HG03378 (cell line): ENCODE results near the gene FAM124A.

Experiments
- ATAC-seq: cut with Tn5 transposase; IDR thresholded peaks from one replicate; pipeline ENCODE4 v1.9.1; 2021; ENCODE audit warnings: mild to moderate bottlenecking, moderate library complexity; ENCODE audit not compliant: unreplicated experiment

FAM124A gene

GRCh38 chr13:51222037-51222685, at the start of gene FAM124A:
Gene FAM124A (plus strand): TSS chr13:51222398. CDS start chr13:51222502, 104 bp downstream.
- no peak for ATAC-seq

DNA sequence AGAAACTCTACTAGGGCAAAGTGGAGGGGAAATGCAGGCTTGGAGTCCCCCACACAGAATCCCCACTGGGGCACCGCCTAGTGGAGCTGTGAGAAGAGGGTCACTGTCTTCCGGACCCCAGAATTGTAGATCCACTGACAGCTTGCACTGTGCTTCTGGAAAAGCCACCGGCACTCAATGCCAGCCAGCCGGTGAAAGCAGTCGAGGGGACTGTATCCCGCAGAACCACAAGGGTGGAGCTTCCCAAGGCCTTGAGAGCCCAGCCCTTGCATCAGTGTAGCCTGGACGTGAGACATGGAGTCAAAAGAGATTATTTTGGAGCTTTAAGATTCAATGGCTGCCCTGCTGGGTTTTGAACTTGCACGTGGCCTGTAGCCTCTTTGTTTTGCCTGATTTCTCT, 47.2 kb upstream of the FAM124A start:
- ATAC-seq, result no peak

GRCh38 chr13:51175639-51176038, 46.6 kb upstream of the FAM124A start:
- ATAC-seq, result no peak

GRCh38 chr13:51177188-51177587, 45.0 kb upstream of the FAM124A start:
- no peak for ATAC-seq

GRCh38 chr13:51178456-51179074, 43.6 kb upstream of the FAM124A start:
- no peak for ATAC-seq

DNA sequence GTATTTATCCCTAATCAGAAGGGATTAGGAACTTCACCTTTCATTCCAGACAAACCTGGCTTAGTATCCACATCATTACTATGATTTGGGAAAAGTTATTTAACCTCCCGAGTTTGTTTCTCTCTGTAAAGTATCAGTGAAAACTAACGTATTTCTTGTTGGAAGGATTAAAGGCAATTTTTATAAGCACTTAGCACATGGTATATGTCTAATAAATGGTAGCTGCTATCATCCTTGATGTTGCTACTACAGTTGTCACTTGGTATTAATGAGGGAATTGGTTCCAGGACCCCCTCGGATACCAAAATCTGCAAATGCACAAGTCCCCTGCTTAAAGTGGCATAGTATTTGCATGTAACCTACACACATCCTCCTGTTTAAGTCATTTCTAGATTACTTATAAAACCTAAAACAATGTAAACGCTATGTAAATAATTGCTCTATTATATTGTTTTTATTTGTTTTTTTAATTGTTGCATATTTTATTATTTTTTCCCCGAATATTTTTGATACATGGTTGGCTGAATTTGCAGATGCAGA, 42.7 kb upstream of the FAM124A start:
- ATAC-seq, result no peak

- ATAC-seq, result no peak
Observed at GRCh38 chr13:51180853-51181511, 41.2 kb upstream of the FAM124A start.

DNA sequence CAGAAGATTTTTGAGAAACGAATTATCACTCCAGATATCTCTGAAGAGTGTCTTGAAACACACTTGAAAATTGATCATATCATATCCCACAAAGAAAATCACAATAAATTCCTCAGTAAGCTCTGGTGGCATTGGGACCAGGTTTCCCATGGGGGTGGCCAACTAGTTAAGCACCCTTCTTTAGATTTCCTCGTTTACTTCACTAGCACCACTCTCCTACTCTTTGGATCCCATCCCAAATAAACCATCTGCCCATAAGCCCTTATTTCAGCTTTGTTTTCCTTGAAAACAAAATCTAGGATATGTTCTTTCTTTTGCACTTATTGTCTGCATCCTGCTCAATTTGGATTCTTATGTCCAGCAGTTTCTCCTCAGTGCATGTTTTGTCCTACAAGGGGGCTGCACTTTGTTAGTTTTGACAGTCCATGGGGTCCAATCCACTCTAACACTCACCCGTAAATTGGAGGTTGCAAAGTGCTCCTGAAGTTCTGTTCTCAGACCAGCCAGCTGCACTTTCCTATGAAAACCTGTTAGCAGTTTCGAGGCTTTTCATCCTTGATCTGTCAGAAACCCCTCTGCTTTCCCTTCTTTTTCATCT, 40.3 kb upstream of the FAM124A start:
- no peak for ATAC-seq

DNA sequence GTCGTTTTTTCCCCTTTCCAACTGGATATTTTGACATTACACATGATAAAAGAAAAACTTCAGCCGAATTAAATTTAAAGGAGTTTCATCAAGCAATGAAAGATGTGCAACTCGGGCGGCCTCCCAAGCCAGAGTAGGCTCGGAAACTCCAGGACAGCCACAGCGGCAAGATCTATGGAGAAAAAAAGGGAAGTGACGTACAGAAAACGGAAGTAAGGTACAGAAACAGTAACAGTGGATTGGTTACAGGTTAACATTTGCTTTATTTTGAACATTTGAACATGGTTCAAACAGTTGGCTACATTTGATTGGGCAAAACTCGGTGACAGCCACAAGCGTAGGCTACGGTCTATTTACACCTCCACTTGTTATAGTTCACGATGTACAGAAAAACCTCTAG, 30.5 kb upstream of the FAM124A start:
- no peak for ATAC-seq

- ATAC-seq, result no peak
Observed at GRCh38 chr13:51192348-51192747, 29.9 kb upstream of the FAM124A start.

GRCh38 chr13:51193387-51193786, 28.8 kb upstream of the FAM124A start:
- ATAC-seq, result no peak

DNA sequence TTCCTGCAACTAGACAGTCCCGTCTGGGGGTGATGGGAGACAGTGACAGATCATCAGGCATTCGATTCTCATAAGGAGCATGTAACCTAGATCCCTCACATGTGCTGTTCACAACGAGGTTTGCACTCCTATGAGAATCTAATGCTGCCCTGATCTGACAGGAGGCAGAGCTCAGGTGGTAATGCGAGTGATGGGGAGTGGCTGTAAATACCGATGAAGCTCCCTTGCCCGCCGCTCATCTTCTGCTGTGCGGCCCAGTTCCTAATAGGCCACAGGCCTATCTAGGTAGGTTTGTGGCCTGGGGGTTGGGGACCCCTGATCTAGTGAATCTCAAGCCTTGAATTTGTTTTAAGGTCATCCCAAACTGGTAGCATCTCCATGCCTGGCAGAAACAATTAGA, 27.3 kb upstream of the FAM124A start:
- no peak for ATAC-seq

- ATAC-seq, result no peak
Observed at GRCh38 chr13:51201886-51202285, 20.3 kb upstream of the FAM124A start.

DNA sequence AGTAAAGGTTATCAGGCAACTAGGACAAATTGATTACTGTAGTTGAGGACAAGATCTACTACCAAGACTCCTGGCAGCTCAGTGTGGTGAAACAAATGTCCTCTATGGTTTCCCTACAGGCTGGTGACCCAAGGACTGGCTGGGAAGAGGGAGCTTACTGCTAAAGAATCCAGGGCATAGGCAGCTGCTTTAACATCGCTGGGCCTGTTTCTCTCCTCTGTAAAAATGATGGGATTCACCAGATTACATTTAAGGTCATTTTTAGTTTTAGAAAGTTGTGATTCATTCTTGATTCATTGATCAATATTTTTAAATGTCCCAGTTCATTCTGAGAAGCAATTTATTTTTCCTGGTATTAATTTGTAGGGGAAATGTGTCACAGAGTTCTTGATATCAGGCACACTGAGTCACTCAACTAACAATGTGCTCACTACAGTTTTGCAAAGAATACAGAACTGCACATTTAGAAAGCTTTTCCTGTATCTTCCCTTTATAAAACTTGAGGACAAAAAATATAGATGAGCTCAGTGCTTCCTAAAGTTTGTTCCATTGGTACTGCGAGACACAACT, 19.6 kb upstream of the FAM124A start:
- ATAC-seq, result no peak

- no peak for ATAC-seq
Observed at GRCh38 chr13:51206584-51206983, 15.6 kb upstream of the FAM124A start.

GRCh38 chr13:51207881-51208280, 14.3 kb upstream of the FAM124A start:
- no peak for ATAC-seq

GRCh38 chr13:51208716-51209115, 13.5 kb upstream of the FAM124A start:
- no peak for ATAC-seq

- no peak for ATAC-seq
Observed at GRCh38 chr13:51211910-51212309, 10.3 kb upstream of the FAM124A start.

- ATAC-seq, result no peak
Observed at GRCh38 chr13:51212758-51213157, 9.4 kb upstream of the FAM124A start.

GRCh38 chr13:51213173-51213728, 8.9 kb upstream of the FAM124A start:
- no peak for ATAC-seq

- no peak for ATAC-seq
Observed at GRCh38 chr13:51218626-51219025, 3.6 kb upstream of the FAM124A start.
